Effector memory CD4-positive, alpha-beta T cell (primary cell): ENCODE measurements around the gene PADI6.
"Not testable (repeated sequence)": the region's sequence is repeated elsewhere in the genome, so short reads cannot be mapped to it uniquely, and the experiment has no call there.

Source experiments
- DNase-seq, 3 donors: peaks; one replicate each; pipeline ENCODE4 v3.0.0-alpha.2; 2020
- H3K27ac ChIP-seq: 2 replicates; pipeline ENCODE4 v1.7.0; 2013; ENCODE audit warnings: mild to moderate bottlenecking, low read length, moderate library complexity; ENCODE audit not compliant: insufficient read depth, poor library complexity, severe bottlenecking
- H3K27me3 ChIP-seq: replicated peaks from 2 replicates; pipeline ENCODE4 v1.7.0; 2013; ENCODE audit warnings: mild to moderate bottlenecking, low read length; ENCODE audit not compliant: insufficient read depth, control insufficient read depth, poor library complexity, severe bottlenecking
- H3K36me3 ChIP-seq: 2 replicates; pipeline ENCODE4 v1.7.0; 2013; ENCODE audit warnings: mild to moderate bottlenecking, low read length, moderate library complexity; ENCODE audit not compliant: control insufficient read depth, insufficient read depth
- H3K4me1 ChIP-seq: 2 replicates; pipeline ENCODE4 v1.7.0; 2013; ENCODE audit warnings: low read length, mild to moderate bottlenecking; ENCODE audit not compliant: control insufficient read depth, insufficient read depth, poor library complexity, severe bottlenecking
- H3K4me3 ChIP-seq: 2 replicates; pipeline ENCODE4 v1.7.0; 2013; ENCODE audit warnings: low read length, low read depth, mild to moderate bottlenecking; ENCODE audit not compliant: insufficient read depth, poor library complexity, severe bottlenecking
- H3K9me3 ChIP-seq: 2 replicates; pipeline ENCODE4 v1.7.0; 2013; ENCODE audit warnings: mild to moderate bottlenecking, low read length, moderate library complexity; ENCODE audit not compliant: control insufficient read depth

Gene PADI6

GRCh38 chr1:17403081-17403480 is 31.1 kb downstream of the PADI6 start:
- DNase-seq, result no peak
- Histone ChIP-seq H3K4me1 (no peaks in the 10 kb centered on the region), H3K27me3 (no peaks in the 10 kb centered on the region), H3K36me3 (peaks cover 3% of the 10 kb centered on the region), H3K9me3 (no peaks in the 10 kb centered on the region), H3K27ac (no peak overlapping the region), H3K4me3 (no peak overlapping the region)

- Histone ChIP-seq H3K27me3 (no peaks in the 10 kb centered on the region), H3K36me3 (peaks cover 14% of the 10 kb centered on the region), H3K4me3 (no peak overlapping the region), H3K27ac (no peak overlapping the region), H3K4me1 (no peaks in the 10 kb centered on the region), H3K9me3 (no peaks in the 10 kb centered on the region)
- DNase-seq, result no peak
Measured at GRCh38 chr1:17404034-17404684, 32.2 kb downstream of the PADI6 start.

- no peak for DNase-seq
- H3K27me3 ChIP-seq, result no peaks in the 10 kb centered on the region
- H3K36me3 ChIP-seq, result peaks cover 21% of the 10 kb centered on the region
- H3K4me3 ChIP-seq, result no peak overlapping the region
- H3K4me1 ChIP-seq, result no peaks in the 10 kb centered on the region
- H3K9me3 ChIP-seq, result no peaks in the 10 kb centered on the region
- no peak overlapping the region for H3K27ac ChIP-seq
Measured at GRCh38 chr1:17404820-17405219, 32.8 kb downstream of the PADI6 start.

GRCh38 chr1:17405898-17406759 is 34.1 kb downstream of the PADI6 start:
- no peak for DNase-seq
- Histone ChIP-seq H3K4me1 (no peaks in the 10 kb centered on the region), H3K36me3 (peaks cover 32% of the 10 kb centered on the region), H3K27me3 (no peaks in the 10 kb centered on the region), H3K9me3 (no peaks in the 10 kb centered on the region), H3K27ac (no peak overlapping the region), H3K4me3 (no peak overlapping the region)

- H3K27me3 ChIP-seq, result not testable (repeated sequence)
Measured at GRCh38 chr1:17406760-17407475, 34.9 kb downstream of the PADI6 start.

DNA sequence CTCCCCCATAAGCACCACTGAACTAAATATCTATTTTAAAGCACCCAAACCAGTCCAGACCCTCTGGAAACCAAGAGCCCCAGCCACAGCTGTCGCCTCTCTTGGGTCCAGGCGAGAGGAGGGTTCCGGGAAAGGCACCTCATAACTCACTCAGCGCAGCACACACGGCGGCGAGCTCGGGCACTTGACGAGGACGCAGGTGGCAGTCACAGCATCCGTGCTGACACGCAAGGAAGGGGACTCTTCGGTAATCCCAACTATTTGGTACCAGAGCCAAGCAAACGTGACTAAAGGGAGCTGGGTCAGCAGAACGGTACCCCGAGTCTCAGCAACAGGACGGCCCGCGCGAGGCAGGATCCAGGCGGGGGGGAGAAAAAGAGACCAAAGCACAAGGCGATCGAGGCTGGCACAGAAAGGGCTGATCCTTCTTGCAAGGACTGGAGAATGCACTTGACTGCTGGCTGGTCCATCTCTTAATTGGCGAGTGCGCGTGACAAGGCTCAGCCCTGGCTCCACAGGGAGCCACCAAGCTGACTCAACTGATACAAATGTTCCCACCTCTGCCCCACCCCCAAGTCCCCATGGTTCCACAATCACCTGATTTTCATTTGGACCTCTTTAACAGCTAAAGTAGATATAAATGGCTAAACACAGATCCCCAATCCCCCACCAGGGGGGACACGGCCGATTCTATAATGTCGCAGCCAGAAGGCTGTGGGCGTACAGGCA is 36.0 kb downstream of the PADI6 start:
- H3K4me1 ChIP-seq, DNase-seq, H3K27ac ChIP-seq, H3K4me3 ChIP-seq, H3K9me3 ChIP-seq, H3K27me3 ChIP-seq: not testable (repeated sequence)
- H3K36me3 ChIP-seq, result peaks cover 48% of the 10 kb centered on the region

More at GRCh38 chr1:17406760-17407475, 34.9 kb downstream of the PADI6 start:
- H3K4me1 ChIP-seq, DNase-seq, H3K27ac ChIP-seq, H3K9me3 ChIP-seq, H3K4me3 ChIP-seq: not testable (repeated sequence)
- peaks cover 38% of the 10 kb centered on the region for H3K36me3 ChIP-seq

DNA sequence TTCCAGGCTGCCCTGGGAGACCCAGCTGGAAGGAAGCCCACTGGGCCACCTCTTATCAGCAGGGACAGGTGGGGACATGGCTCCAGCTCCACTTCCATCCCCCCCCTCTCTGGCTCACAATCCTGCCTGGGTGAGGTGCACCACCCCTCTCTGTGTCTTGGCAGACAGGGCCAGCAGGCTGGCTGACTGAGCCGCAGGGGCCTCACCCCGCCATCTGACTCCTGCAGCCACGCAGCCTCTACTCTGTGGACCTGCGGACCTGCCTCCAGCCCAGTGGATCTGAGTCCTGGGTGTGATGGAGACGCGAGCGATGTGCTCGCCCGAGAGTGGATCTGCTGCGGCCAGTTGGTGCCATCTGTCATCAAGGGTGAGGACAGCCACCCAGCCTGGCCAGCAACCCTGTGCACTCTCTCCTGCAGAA is 37.4 kb downstream of the PADI6 start:
- DNase-seq, result no peak
- no peak overlapping the region for H3K27ac ChIP-seq
- H3K36me3 ChIP-seq, result peaks cover 62% of the 10 kb centered on the region
- H3K9me3 ChIP-seq, result no peaks in the 10 kb centered on the region
- no peak overlapping the region for H3K4me3 ChIP-seq
- no peaks in the 10 kb centered on the region for H3K27me3 ChIP-seq
- no peaks in the 10 kb centered on the region for H3K4me1 ChIP-seq

DNA sequence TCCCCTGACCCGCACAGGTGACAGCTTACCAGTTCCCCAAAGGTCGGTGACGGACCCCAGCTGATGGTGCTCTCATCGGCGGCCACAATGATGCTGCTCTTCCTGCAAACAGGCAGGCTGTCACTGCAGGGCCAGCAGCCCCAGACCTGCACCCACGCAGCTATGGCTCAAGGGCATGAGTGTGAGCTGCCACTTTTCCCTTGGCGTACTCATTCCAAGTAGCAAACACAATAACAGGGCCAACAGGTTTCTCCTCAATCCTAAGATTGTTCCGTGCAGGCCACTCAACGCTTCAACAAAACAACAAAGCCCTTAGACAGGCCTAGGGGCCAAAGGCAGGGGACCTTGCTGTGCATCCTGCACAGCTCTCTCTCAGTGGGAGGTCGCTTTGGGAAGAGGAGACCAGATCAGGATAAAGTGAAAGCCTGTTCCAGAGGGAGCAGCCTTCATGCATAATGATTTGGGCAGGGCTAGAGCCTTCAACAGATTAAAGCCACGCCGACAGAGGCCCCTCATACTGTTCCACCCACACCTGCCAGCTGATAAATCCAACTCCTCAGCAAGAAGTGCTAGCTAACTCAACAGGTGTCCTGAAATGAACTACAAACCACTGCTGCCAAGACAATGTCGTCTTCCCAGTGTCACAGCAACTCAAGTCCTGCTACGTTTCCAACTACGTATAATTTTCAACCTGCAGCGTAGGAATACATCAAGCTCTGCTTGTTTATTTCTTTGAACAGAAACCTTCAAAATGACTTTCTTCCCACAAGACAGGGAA is 40.3 kb downstream of the PADI6 start:
- Histone ChIP-seq H3K4me3 (no peak overlapping the region), H3K36me3 (peaks cover 89% of the 10 kb centered on the region), H3K4me1 (no peaks in the 10 kb centered on the region), H3K9me3 (no peaks in the 10 kb centered on the region), H3K27ac (no peak overlapping the region), H3K27me3 (no peaks in the 10 kb centered on the region)
- no peak for DNase-seq

GRCh38 chr1:17414022-17414421 is 42.0 kb downstream of the PADI6 start:
- no peaks in the 10 kb centered on the region for H3K9me3 ChIP-seq
- no peak for DNase-seq
- H3K27me3 ChIP-seq, result no peaks in the 10 kb centered on the region
- no peak overlapping the region for H3K27ac ChIP-seq
- H3K4me1 ChIP-seq, result no peaks in the 10 kb centered on the region
- H3K36me3 ChIP-seq, result peaks cover 90% of the 10 kb centered on the region
- no peak overlapping the region for H3K4me3 ChIP-seq
